H9 (cell line): ENCODE measurements around the gene SLC25A12. TPM values are rescaled to one million over a fixed set of nuclear protein-coding genes. Genes with fewer than 3 reads are reported as not detected.

ENCODE experiments used
- DNase-seq: peaks from one replicate; pipeline ENCODE4 v3.0.0-alpha.2; 2017
- H2AFZ ChIP-seq: one replicate; pipeline ENCODE4 v1.6.1; 2013; ENCODE audit warnings: mild to moderate bottlenecking, low read length, control low read depth, moderate library complexity
- H2AK5ac ChIP-seq: 2 replicates; pipeline ENCODE4 v1.6.1; 2013; ENCODE audit warnings: low read length, control low read depth, mixed read lengths; ENCODE audit not compliant: insufficient read length
- H2BK120ac ChIP-seq: one replicate; pipeline ENCODE4 v1.6.1; 2013; ENCODE audit warnings: low read depth, mild to moderate bottlenecking, low read length, control low read depth, inconsistent platforms; ENCODE audit not compliant: poor library complexity, severe bottlenecking
- H2BK12ac ChIP-seq: 2 replicates; pipeline ENCODE4 v1.6.1; 2013; ENCODE audit warnings: low read length, control low read depth, mixed read lengths, low read depth; ENCODE audit not compliant: insufficient read length
- H2BK15ac ChIP-seq: 2 replicates; pipeline ENCODE4 v1.6.1; 2013; ENCODE audit warnings: low read depth, low read length, control low read depth
- H2BK20ac ChIP-seq: one replicate; pipeline ENCODE4 v1.6.1; 2013; ENCODE audit warnings: low read depth, mild to moderate bottlenecking, low read length, control low read depth, inconsistent platforms; ENCODE audit not compliant: poor library complexity, severe bottlenecking
- H2BK5ac ChIP-seq: 2 replicates; pipeline ENCODE4 v1.6.1; 2013; ENCODE audit warnings: low read length, control low read depth, mixed read lengths; ENCODE audit not compliant: insufficient read length
- H3K14ac ChIP-seq: 2 replicates; pipeline ENCODE4 v1.6.1; 2013; ENCODE audit warnings: low read length, control low read depth; ENCODE audit not compliant: insufficient read depth
- H3K18ac ChIP-seq: 2 replicates; pipeline ENCODE4 v1.6.1; 2013; ENCODE audit warnings: low read depth, mild to moderate bottlenecking, mixed read lengths, low read length, control low read depth; ENCODE audit not compliant: insufficient read length
- H3K23ac ChIP-seq: 2 replicates; pipeline ENCODE4 v1.6.1; 2013; ENCODE audit warnings: low read length, control low read depth, mixed read lengths, low read depth; ENCODE audit not compliant: insufficient read length
- H3K23me2 ChIP-seq: 2 replicates; pipeline ENCODE4 v1.6.1; 2013; ENCODE audit warnings: low read depth, mild to moderate bottlenecking, mixed read lengths, low read length, control low read depth; ENCODE audit not compliant: insufficient read length, poor library complexity, severe bottlenecking
- H3K27ac ChIP-seq: 2 replicates; pipeline ENCODE4 v1.5.1; 2013; ENCODE audit warnings: low read length, control low read depth, mixed read lengths, low read depth; ENCODE audit not compliant: insufficient read length
- H3K27me3 ChIP-seq: 2 replicates; pipeline ENCODE4 v1.6.1; 2013; ENCODE audit warnings: low read length, control low read depth, inconsistent platforms; ENCODE audit not compliant: insufficient read depth
- H3K4ac ChIP-seq: 2 replicates; pipeline ENCODE4 v1.6.1; 2013; ENCODE audit warnings: low read depth, mild to moderate bottlenecking, control low read depth, inconsistent platforms, low read length, moderate library complexity
- H3K4me1 ChIP-seq: 2 replicates; pipeline ENCODE4 v1.6.1; 2013; ENCODE audit warnings: low read length, control low read depth, inconsistent platforms; ENCODE audit not compliant: insufficient read depth
- H3K4me2 ChIP-seq: 2 replicates; pipeline ENCODE4 v1.6.1; 2013; ENCODE audit warnings: low read length, control low read depth, mixed read lengths; ENCODE audit not compliant: insufficient read length, insufficient read depth
- H3K56ac ChIP-seq: 2 replicates; pipeline ENCODE4 v1.6.1; 2013; ENCODE audit warnings: low read depth, mild to moderate bottlenecking, mixed read lengths, low read length, control low read depth; ENCODE audit not compliant: insufficient read length
- H3K79me1 ChIP-seq: 2 replicates; pipeline ENCODE4 v1.6.1; 2013; ENCODE audit warnings: low read depth, mild to moderate bottlenecking, moderate library complexity, low read length, control low read depth, inconsistent platforms; ENCODE audit not compliant: insufficient read depth, poor library complexity, severe bottlenecking
- H3K79me2 ChIP-seq: 2 replicates; pipeline ENCODE4 v1.6.1; 2013; ENCODE audit warnings: low read length, control low read depth, inconsistent platforms; ENCODE audit not compliant: insufficient read depth
- H3K9ac ChIP-seq: 2 replicates; pipeline ENCODE4 v1.6.1; 2013; ENCODE audit warnings: low read length, control low read depth, mixed read lengths; ENCODE audit not compliant: insufficient read length; ENCODE audit errors: extremely low read depth
- H3K9me3 ChIP-seq: one replicate; pipeline ENCODE4 v1.6.1; 2013; ENCODE audit warnings: low read depth, low read length, inconsistent platforms; ENCODE audit not compliant: control insufficient read depth
- H3T11ph ChIP-seq: one replicate; pipeline ENCODE4 v1.6.1; 2013; ENCODE audit warnings: mild to moderate bottlenecking, low read length, control low read depth, inconsistent platforms
- H4K20me1 ChIP-seq: one replicate; pipeline ENCODE4 v1.6.1; 2013; ENCODE audit not compliant: control insufficient read depth, insufficient read length, insufficient read depth
- H4K5ac ChIP-seq: 2 replicates; pipeline ENCODE4 v1.6.1; 2013; ENCODE audit warnings: low read depth, mild to moderate bottlenecking, mixed read lengths, low read length, control low read depth; ENCODE audit not compliant: insufficient read length
- H4K8ac ChIP-seq: replicated peaks from 2 replicates; pipeline ENCODE4 v1.6.1; 2013; ENCODE audit warnings: low read length, control low read depth, mixed read lengths, low read depth; ENCODE audit not compliant: insufficient read length
- H4K91ac ChIP-seq: 2 replicates; pipeline ENCODE4 v1.6.1; 2013; ENCODE audit warnings: low read depth, mild to moderate bottlenecking, moderate library complexity, mixed read lengths, low read length, control low read depth; ENCODE audit not compliant: insufficient read length
- H3K27ac Mint-ChIP-seq, 3 experiments: 2 replicates in 2 of 3; 3 replicates in 1 of 3; pipeline ENCODE4 v1.8.0; 2020 to 2021; ENCODE audit warnings: mixed read lengths in 3 of 3, mild to moderate bottlenecking in 1 of 3, moderate library complexity in 1 of 3
- H3K27me3 Mint-ChIP-seq: 2 replicates; pipeline ENCODE4 v1.8.0; 2021; ENCODE audit warnings: low read depth, mild to moderate bottlenecking, moderate library complexity, mixed read lengths
- H3K36me3 Mint-ChIP-seq, 3 experiments: 2 replicates in 2 of 3; 3 replicates in 1 of 3; pipeline ENCODE4 v1.8.0; 2020 to 2021; ENCODE audit warnings: low read depth in 3 of 3, mixed read lengths in 3 of 3; ENCODE audit not compliant: insufficient read depth in 1 of 3
- H3K4me1 Mint-ChIP-seq, 2 experiments: 2 replicates each; pipeline ENCODE4 v1.8.0; 2020; ENCODE audit warnings: mixed read lengths in 2 of 2
- H3K4me3 Mint-ChIP-seq, 2 experiments: 2 replicates in 1 of 2; 3 replicates in 1 of 2; pipeline ENCODE4 v1.8.0; 2020 to 2021; ENCODE audit warnings: mild to moderate bottlenecking in 2 of 2, mixed read lengths in 2 of 2, moderate library complexity in 1 of 2
- H3K9me3 Mint-ChIP-seq, 2 experiments: 2 replicates in 1 of 2; 3 replicates in 1 of 2; pipeline ENCODE4 v1.8.0; 2020; ENCODE audit warnings: mild to moderate bottlenecking in 2 of 2, mixed read lengths in 2 of 2, moderate library complexity in 1 of 2
- CTCF ChIP-seq: fragments of 200-600 bp; sonication (generic); conservative IDR thresholded peaks from 3 replicates; pipeline ENCODE4 v1.8.0; 2021; ENCODE audit warnings: antibody characterized with exemption, mild to moderate bottlenecking
- WGBS: extraction: QIAGEN DNeasy Blood & Tissue Kit; methylation state at CpG from one replicate; pipeline ENCODE4 v1.1.7; 2013; ENCODE audit warnings: missing lambda C conversion rate, low lambda C conversion rate, mixed read lengths; ENCODE audit not compliant: insufficient read length; ENCODE audit errors: extremely low coverage; 5-methylcytosine and 5-hydroxymethylcytosine counted together
- total RNA-seq: library from RNA; stranded (reverse); gene quantifications from 2 replicates; pipeline ENCODE4 v1.2.1, GENCODE V29; 2021

Gene SLC25A12
- total RNA-seq, 1 experiment from 2014 or later: 10.1 TPM

- Histone ChIP-seq H3K27me3 (no peaks in the 10 kb centered on the region), H2BK120ac (no peak overlapping the region), H3K23me2 (no peaks in the 10 kb centered on the region), H4K5ac (no peak overlapping the region), H2AFZ (no peak overlapping the region), H3K79me1 (no peaks in the 10 kb centered on the region), H2BK15ac (no peak overlapping the region), H3K23ac (no peak overlapping the region), H2BK5ac (no peak overlapping the region), H2BK12ac (no peak overlapping the region), H3K4ac (no peak overlapping the region), H4K91ac (no peak overlapping the region), H3K79me2 (no peaks in the 10 kb centered on the region), H3K4me1 (no peaks in the 10 kb centered on the region), H3K56ac (no peak overlapping the region), H4K20me1 (no peaks in the 10 kb centered on the region), H3K4me2 (no peak overlapping the region), H2AK5ac (no peak overlapping the region), H2BK20ac (no peak overlapping the region), H3K9ac (no peak overlapping the region), H3T11ph (no peak overlapping the region), H3K14ac (no peak overlapping the region), H3K9me3 (peaks cover 44% of the 10 kb centered on the region), H4K8ac (no peak overlapping the region), H3K18ac (no peak overlapping the region), H3K27ac (no peak overlapping the region)
- H3K27ac Mint-ChIP-seq: no peak overlapping the region
- no peak overlapping the region for H3K4me3 Mint-ChIP-seq
- peaks cover 38 to 44% of the 10 kb centered on the region in 2 experiments for H3K9me3 Mint-ChIP-seq
- peaks cover 60 to 71% (median 71%) of the 10 kb centered on the region in 3 experiments for H3K36me3 Mint-ChIP-seq
- no CpG with 5 or more reads among the region's 4 CpGs for WGBS
- no peak for TF ChIP-seq CTCF
- no peak for DNase-seq
- no peaks in the 10 kb centered on the region for H3K4me1 Mint-ChIP-seq
- no peaks in the 10 kb centered on the region for H3K27me3 Mint-ChIP-seq
Observed at GRCh38 chr2:171835386-171835785, 58.7 kb downstream of the SLC25A12 start.
